Umbilical cord (tissue), 2 donors: ENCODE results near the gene VTA1. TPM values are rescaled to one million over a fixed set of nuclear protein-coding genes. Genes with fewer than 3 reads are reported as not detected.
"Not testable (repeated sequence)": the region's sequence is repeated elsewhere in the genome, so short reads cannot be mapped to it uniquely, and the experiment has no call there.

Experiments
- DNase-seq: peaks from one replicate; pipeline ENCODE4 v3.0.0-alpha.2; 2015; ENCODE audit warnings: low spot score
- total RNA-seq: library from RNA; depleted of rRNA; stranded (reverse); fragments of >200 nt; gene quantifications from one replicate; pipeline ENCODE4 v1.2.3, GENCODE V29; 2014; ENCODE audit warnings: low replicate concordance; ENCODE audit not compliant: insufficient read depth

The VTA1 gene
- total RNA-seq, 1 donor from 2014 or later, result 35.9 TPM

- no peak for DNase-seq
These were observed 24.3 kb downstream of the VTA1 start for GRCh38 chr6:142171351-142171750.

DNA sequence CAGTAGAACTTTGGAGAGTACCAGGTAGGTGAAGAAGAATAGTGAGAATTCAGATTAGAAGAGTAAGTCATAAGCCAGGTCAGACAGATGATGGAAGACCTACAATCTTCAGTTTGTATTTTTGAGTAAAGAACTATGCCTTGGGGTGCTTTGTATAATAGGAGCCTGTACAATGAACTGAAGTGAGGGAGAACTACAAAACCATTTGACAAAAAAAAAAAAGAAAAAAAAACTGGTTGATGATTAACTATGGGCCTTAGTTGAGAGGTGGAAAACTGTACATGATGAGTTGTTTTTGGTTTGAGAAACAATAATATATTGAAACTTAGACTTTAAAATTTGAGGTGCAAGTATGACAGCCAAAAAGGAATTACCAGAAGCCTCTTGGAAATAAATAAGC is 25.7 kb downstream of the VTA1 start:
- no peak for DNase-seq

- no peak for DNase-seq
These were observed 26.9 kb downstream of the VTA1 start for GRCh38 chr6:142173980-142174379.

DNA sequence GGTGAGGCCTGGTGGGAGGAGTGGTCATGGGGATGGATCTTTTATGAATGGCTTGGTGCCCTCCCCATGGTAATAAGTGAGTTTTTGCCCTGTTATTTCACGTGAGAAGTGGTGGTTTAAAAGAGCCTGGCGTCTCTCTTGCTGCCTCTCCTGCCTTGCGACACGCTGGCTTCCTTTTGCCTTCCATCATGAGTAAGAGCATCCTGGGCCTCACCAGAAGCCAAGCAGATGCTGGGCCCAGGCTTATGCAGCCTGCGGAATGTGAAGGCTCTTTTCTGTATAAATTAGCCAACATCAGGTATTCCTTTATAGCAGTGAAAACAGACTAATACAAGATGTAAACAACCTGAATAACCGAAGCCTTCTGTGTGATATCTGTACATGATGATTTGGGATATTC is 27.6 kb downstream of the VTA1 start:
- no peak for DNase-seq

- no peak for DNase-seq
These were observed 31.1 kb downstream of the VTA1 start for GRCh38 chr6:142178129-142178528.

- DNase-seq, result no peak
These were observed 34.9 kb downstream of the VTA1 start for GRCh38 chr6:142182004-142182403.

DNA sequence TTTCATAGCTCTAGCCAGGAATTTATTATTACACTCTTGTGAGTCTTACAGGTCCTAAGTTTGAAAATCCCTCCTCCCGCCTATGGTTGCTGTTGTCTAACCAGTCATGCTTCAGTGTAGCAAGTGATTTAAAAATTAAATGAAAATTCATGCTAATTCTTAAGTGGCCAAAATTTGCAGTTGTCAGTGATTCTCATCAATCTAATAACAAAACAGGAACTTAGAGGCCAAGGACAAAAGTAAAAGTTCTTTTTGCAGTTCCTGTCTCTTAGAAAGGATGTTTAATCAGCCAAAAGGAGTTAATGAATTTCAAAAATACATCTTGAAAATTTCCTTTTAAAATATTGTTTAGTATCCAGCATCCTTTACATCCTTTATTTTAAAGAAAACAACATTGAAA is 36.3 kb downstream of the VTA1 start:
- no peak for DNase-seq

DNA sequence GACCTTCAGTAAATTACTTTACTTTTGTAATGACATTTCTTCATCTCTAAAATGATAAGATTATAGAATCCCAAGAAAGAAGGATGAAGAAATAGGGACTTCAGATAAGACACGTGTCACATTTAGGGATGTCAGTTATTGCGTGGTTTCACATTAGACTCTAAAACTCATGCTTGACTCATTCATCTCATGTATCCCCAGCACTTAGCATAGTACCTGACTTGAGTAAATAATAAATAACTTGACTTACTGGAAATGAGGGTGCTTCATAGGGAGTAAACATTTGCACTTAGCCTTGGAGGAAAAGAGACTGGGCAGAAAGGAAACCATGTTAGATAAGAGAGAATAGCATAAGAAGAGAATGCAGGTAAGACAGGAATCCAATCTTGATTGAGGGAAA is 37.2 kb downstream of the VTA1 start:
- no peak for DNase-seq

DNA sequence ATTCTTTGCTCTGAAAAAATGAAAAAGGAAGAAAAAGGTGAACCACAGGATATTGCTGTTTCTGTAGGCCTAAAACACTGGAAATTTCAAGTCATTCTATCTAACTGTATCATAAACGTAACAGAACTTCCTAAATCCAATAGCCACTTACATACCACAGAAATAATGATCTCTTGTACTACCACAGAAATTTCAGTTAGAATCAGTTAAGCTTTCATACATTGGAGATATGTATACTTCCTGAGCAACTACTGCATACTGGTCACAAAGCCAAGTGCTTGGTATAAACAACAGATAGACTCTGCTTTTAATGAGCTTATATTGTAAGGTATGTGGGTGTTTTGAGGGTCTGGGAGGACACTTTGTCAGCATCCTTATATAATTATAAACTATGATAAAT is 38.6 kb downstream of the VTA1 start:
- no peak for DNase-seq

DNA sequence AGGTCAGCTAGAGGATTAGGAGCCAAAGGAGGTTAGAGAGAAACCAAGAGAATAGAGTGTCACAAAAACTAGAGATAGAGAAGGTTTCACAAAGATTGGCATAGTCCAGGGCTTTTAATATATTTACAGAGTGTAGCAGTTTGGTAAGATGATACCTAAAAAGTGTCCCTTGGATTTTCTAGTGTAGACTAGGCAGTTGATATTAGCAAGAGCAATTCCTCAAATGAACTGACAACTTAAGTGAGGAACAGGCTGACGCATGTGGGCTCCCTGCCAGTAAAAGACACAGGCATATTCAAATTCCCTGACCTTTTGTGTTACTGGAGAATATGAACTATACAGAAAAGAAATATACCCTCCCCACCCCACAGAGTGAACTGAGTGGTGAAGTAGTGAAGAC is 40.1 kb downstream of the VTA1 start:
- DNase-seq, result peak; percentile 40

- not testable (repeated sequence) for DNase-seq
These were observed 41.3 kb downstream of the VTA1 start for GRCh38 chr6:142188341-142188740.

GRCh38 chr6:142189057-142189456 is 42.0 kb downstream of the VTA1 start:
- DNase-seq, result no peak

DNA sequence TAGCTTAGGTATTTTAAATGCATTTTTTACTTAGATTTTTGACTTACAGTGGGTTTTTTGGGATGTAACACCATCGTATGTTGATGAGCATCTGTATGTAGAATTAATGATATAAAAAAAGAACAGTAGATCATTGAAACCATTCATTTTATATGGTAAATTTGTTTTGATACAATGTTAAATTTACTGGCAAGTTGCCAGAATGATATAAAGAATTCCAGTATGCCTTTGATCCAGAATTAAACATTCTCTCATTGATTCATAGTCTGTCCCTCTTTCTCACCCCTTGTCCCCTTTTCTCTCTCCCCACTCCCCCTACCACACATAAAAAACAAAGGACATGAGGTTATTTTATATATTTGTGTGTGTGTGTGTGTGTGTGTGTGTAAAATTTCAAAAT is 45.3 kb downstream of the VTA1 start:
- DNase-seq, result no peak

GRCh38 chr6:142193621-142194020 is 46.6 kb downstream of the VTA1 start:
- no peak for DNase-seq

GRCh38 chr6:142195862-142196541 is 48.9 kb downstream of the VTA1 start:
- peak; percentile 42 for DNase-seq

GRCh38 chr6:142200846-142201628 is 54.0 kb downstream of the VTA1 start:
- DNase-seq, result no peak

GRCh38 chr6:142207265-142207877 is 60.3 kb downstream of the VTA1 start:
- peak; percentile 10 for DNase-seq

DNA sequence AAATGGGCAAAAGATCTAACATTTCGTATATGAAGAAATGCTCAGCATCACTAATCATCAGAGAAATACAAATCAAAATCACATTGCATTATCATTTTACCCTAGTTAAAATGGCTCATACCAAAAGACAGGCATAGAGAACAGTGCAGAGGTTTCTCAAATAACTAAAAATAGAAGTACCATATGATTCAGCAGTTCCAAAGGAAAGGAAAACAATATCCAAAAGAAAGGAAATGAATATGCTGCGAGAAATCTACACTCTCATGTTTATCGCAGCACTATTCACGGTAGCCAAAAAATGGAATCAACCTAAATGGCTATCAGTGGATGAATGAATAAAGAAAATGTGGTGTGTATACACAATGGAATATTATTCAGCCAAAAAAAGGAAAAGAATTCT is 63.5 kb downstream of the VTA1 start:
- DNase-seq, result no peak

DNA sequence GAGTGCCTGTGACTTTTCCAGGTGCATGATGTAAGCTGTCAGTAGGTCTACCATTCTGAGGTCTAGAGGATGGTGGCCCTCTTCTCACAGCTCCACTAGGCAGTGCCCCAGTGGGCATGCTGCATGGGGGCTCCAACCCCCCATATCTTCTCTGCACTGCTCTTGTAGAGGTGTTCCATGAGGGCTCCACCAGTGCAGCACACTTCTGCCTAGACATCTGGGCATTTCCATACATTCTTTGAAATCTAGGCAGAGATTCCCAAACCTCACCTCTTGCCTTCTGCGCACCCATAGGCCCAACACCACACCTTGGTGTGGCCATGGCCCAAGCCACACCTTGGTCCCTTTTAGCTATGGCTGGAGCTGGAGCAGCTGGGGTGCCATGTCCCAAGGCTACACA is 66.3 kb downstream of the VTA1 start:
- DNase-seq, result no peak

GRCh38 chr6:142218446-142218845 is 71.4 kb downstream of the VTA1 start:
- DNase-seq, result no peak

- DNase-seq, result no peak
These were observed 75.0 kb downstream of the VTA1 start for GRCh38 chr6:142222022-142222421.

DNA sequence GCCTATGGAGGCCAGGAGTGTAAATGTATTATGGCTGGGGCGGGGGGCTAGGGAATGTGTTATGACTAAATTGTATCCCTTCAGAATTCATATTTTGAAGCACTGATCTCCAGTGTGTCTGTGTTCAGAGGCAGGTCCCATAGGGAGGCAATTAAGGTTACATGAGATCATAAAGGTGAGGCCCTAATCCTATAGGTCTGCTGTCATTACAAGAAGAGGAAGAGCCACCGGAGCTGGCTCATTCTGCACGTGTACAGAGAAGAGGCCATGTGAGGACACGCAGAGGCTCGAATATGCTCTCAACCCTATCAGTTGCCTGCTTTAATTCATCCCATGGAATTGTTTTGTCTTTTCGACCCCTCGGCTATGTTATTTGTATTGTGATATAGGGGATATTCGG is 76.9 kb downstream of the VTA1 start:
- DNase-seq, result no peak

GRCh38 chr6:142225115-142225514 is 78.1 kb downstream of the VTA1 start:
- no peak for DNase-seq
